Aorta (tissue), 5 donors: Measurements from ENCODE around the gene GPR108. TPM values are rescaled to one million over a fixed set of nuclear protein-coding genes. Genes with fewer than 3 reads are reported as not detected.

Source experiments
- ATAC-seq: fragments of 200-7000 bp; cut with Tn5 transposase; one replicate; pipeline ENCODE4 v1.9.1; 2022; ENCODE audit warnings: moderate library complexity; ENCODE audit not compliant: low FRiP score
- DNase-seq, 2 donors: peaks; one replicate each; pipeline ENCODE4 v3.0.0-alpha.2; 2020
- H3K27ac ChIP-seq, 2 donors: one replicate each; pipeline ENCODE4 v1.5.1; 2013; ENCODE audit warnings: low read length in 2 of 2, mild to moderate bottlenecking in 2 of 2, moderate library complexity in 2 of 2, control low read depth in 1 of 2, inconsistent platforms in 1 of 2, low read depth in 1 of 2
- H3K27me3 ChIP-seq, 2 donors: one replicate each; pipeline ENCODE4 v1.6.1; 2013; ENCODE audit warnings: control low read depth in 1 of 2, low read length in 1 of 2, mild to moderate bottlenecking in 1 of 2, moderate library complexity in 1 of 2; ENCODE audit not compliant: insufficient read depth in 2 of 2, control insufficient read depth in 1 of 2
- H3K36me3 ChIP-seq, 2 donors: one replicate each; pipeline ENCODE4 v1.6.1; 2013; ENCODE audit warnings: control low read depth in 1 of 2, low read length in 1 of 2, mild to moderate bottlenecking in 1 of 2; ENCODE audit not compliant: insufficient read depth in 2 of 2, control insufficient read depth in 1 of 2
- H3K4me1 ChIP-seq, 2 donors: one replicate each; pipeline ENCODE4 v1.6.1; 2013; ENCODE audit warnings: low read length in 2 of 2, control low read depth in 1 of 2, mild to moderate bottlenecking in 1 of 2, moderate library complexity in 1 of 2; ENCODE audit not compliant: insufficient read depth in 2 of 2, control insufficient read depth in 1 of 2
- H3K4me3 ChIP-seq, 2 donors: one replicate each; pipeline ENCODE4 v1.5.1; 2013; ENCODE audit warnings: low read length in 2 of 2, control low read depth in 1 of 2, mild to moderate bottlenecking in 1 of 2
- H3K9me3 ChIP-seq: one replicate; pipeline ENCODE4 v1.6.1; 2013; ENCODE audit warnings: mild to moderate bottlenecking, low read length; ENCODE audit not compliant: control insufficient read depth
- WGBS, 2 donors: extraction: QIAGEN DNeasy Blood & Tissue Kit; methylation state at CpG; one replicate each; pipeline ENCODE4 v1.1.7; 2013; 5-methylcytosine and 5-hydroxymethylcytosine counted together
- intact Hi-C, 2 donors: fragments of 100-400 bp; cut with DNase I; formaldehyde crosslinking; loops; one replicate each; pipeline versions ENCODE4 v1.14.2 to v1.15.0; 2022
- polyA plus RNA-seq, 2 donors: library from polyadenylated mRNA; stranded (reverse); fragments of 200-250 nt; gene quantifications; one replicate each; pipeline ENCODE4 v1.2.3, GENCODE V29; 2013
- total RNA-seq, 2 donors: library from RNA; stranded (reverse); fragmentation: NEBNext Ultra II Directional; extraction: Animal tissue kit (Norgen Biotek cat#: 25700); gene quantifications; one replicate each; pipeline ENCODE4 v1.2.1, GENCODE V29; 2021
- donor health status: healthy with polysubstance abuse.
- donor health status: Bipolar disorder and iron deficiency.
- donor health status: DM: no; HTN: no; CAD: no.
- donor health status: DM: no; HTN: no; CAD: no.
- donor health status: DM: yes; HTN: yes; CAD: no.

The GPR108 gene
- total and polyA plus RNA-seq, 4 donors, result 33.1 to 117 (median 59.7) TPM

DNA sequence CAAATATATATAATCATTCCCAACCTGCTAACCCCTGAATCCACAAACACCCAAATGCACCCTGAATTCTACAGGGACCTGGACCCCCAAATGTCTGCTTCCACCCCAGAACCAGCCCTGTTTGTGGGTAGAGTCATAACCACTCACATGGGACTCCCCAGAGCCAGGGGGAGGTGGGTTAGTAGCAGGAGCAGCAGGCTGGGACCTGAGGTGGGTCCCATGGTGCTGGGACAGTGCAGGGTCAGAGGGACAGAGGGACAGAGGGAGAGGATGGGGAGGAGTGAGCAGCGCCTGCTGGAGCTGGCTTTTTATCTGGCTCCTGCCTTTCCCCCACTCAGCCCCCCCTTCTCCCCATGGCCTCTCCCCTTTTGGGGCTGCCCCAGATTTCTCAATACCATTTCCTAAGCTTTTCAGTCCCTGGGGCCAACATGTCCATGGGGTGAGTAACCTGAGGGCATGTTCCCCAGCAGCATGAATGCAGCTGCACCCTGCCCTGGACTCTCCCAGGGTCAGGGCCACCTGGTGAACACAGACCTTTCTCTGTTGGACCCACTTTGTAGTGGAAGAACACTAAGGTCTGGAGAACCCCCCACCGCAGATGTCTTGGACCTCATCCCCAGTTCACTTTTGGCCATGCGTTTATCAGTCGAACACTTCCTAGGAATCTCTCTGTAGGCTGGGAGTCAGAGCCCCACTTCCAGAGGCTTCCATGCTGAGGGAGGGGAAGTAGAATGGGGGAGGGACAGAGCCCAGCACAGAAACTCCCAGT is 16.8 kb downstream of the GPR108 start, which contains the start of gene C3:
TSS of gene C3 (minus strand) at position 282 of the 769 bp plus-strand sequence. CDS start at position 221, 61 bp downstream.
- no peaks in the 10 kb centered on the region for H3K27me3 ChIP-seq
- peak; percentile 84 for ATAC-seq
- no peaks in the 10 kb centered on the region for H3K9me3 ChIP-seq
- DNase-seq, result peak in 1 of 2 donors; percentile 68
- H3K36me3 ChIP-seq, result no peaks in the 10 kb centered on the region
- WGBS, 2 donors, result 69 to 70% methylated on average over 4 of the region's 4 CpGs
- no peak within 1 kb of the TSS for H3K4me3 ChIP-seq
- H3K27ac ChIP-seq, result no peak within 1 kb of the TSS
- no peaks in the 10 kb centered on the region for H3K4me1 ChIP-seq
- intact Hi-C loops, result no loop called here

DNA sequence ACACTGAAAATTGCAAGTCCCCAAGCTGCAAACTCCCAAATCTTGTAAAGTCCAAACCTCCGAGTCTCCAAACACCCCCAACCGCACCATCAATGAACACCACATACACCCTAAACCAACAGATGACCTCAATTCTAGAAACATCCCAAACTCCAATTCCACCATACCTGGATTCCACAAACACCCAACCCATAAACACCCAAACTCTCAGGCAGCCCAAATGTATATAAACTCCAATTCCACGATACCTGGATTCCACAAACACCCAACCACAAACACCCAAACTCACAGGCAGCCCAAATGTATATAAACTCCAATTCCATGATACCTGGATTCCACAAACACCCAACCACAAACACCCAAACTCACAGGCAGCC is 17.4 kb downstream of the GPR108 start:
- Histone ChIP-seq H3K9me3 (no peaks in the 10 kb centered on the region), H3K4me1 (no peaks in the 10 kb centered on the region), H3K36me3 (no peaks in the 10 kb centered on the region), H3K4me3 (no peak overlapping the region), H3K27me3 (no peaks in the 10 kb centered on the region), H3K27ac (no peak overlapping the region)
- ATAC-seq, result no peak
- intact Hi-C loops, result no loop called here
- 86 to 88% methylated on average over 3 of the region's 3 CpGs for WGBS, 2 donors
- DNase-seq, result no peak

DNA sequence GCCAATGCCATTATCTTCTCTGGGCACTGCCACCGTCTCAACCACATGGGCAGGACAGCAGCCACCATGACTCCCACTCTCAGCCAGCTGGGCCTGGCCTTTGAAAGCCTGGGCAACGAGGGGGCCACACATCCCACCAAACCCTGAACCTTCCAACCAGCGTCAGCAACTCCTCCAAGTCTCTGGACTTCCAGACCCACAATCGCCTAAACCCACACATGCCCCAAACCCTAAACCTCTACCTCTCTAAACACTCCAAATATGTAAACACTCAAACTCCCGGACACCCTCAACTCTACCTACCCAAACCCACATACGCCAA is 17.9 kb downstream of the GPR108 start:
- Histone ChIP-seq H3K4me3 (no peak overlapping the region), H3K4me1 (no peaks in the 10 kb centered on the region), H3K27ac (no peak overlapping the region), H3K27me3 (no peaks in the 10 kb centered on the region), H3K36me3 (no peaks in the 10 kb centered on the region), H3K9me3 (no peaks in the 10 kb centered on the region)
- intact Hi-C loops, result no loop called here
- no peak for ATAC-seq
- DNase-seq, result no peak
- 69% methylated on average over 6 of the region's 6 CpGs for WGBS, 2 donors

DNA sequence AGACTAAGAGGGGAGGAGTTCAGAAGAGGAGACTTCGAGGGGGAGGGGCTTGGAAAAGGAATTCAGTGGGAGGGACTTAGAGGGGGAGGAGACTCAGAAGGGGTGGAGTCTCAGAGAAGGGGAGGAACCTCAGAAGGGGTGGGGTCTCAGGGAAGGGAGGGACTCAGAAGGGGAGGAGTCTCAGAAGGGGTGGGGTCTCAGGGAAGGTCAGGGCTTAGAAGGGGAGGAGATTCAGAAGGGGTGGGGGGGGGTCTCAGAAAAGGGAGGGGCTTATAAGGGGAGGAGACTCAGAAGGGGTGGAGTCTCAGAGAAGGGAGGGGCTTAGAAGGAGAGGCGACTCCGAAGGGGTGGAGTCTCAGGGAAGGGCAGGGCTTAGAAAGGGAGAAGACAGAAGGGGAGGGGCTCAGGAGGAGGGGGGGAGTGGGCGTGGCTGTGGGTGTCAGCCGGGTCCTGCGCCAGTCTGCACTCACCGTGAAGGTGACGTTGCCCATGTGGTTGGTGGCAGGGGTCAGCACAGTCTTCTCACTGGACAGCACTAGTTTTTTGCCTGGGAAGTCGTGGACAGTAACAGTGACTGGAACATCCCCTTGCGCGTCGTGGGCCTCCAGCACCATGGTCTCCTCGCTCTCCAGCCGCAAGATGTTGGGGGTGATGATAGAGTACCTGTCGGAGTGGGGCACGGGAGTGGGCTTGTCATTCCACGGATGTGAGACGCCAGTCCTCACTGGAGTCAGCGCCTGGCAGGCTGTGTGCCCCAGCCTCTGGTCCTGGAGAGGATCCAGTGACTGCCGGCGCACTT is 18.4 kb downstream of the GPR108 start:
- 63 to 68% methylated on average over 19 to 21 of the region's 21 CpGs for WGBS, 2 donors
- Histone ChIP-seq H3K4me3 (no peak overlapping the region), H3K4me1 (no peaks in the 10 kb centered on the region), H3K27me3 (no peaks in the 10 kb centered on the region), H3K9me3 (no peaks in the 10 kb centered on the region), H3K36me3 (no peaks in the 10 kb centered on the region), H3K27ac (no peak overlapping the region)
- DNase-seq (no peak), ATAC-seq (no peak)
- intact Hi-C loops, result no loop called here

DNA sequence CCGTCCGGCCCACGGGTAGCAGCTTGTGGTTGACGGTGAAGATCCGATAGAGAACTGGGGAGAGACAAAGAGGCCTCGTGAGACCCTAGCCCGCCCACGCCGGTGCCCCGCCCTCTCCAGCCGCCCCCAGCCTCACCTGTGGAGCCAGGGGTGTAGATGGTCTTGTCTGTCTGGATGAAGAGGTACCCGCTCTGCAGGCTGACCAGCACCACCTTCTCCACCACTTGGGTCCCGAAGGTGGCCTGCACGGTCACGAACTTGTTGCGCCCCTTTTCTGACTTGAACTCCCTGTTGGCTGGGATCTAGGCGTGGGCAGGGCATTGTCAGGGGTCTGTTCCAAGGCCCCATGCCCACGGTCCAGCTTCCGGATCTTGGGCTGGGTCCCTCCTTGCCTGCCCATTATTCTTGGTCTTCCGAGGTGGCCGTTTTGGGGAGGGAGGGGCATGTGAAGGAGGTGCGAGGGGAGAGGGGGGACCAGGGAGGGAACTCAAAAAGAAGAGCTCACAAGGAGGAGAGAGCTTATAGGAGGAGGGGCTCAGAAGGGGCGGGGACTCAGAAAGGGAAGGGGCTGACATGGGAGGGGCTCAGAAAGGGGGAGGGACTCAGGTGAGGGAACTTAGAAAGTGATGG is 19.2 kb downstream of the GPR108 start:
- Histone ChIP-seq H3K27me3 (no peaks in the 10 kb centered on the region), H3K4me3 (no peak overlapping the region), H3K36me3 (no peaks in the 10 kb centered on the region), H3K4me1 (no peaks in the 10 kb centered on the region), H3K27ac (no peak overlapping the region), H3K9me3 (no peaks in the 10 kb centered on the region)
- intact Hi-C loops, result no loop called here
- no peak for DNase-seq
- no peak for ATAC-seq
- 54 to 67% methylated on average over 23 of the region's 23 CpGs for WGBS, 2 donors

DNA sequence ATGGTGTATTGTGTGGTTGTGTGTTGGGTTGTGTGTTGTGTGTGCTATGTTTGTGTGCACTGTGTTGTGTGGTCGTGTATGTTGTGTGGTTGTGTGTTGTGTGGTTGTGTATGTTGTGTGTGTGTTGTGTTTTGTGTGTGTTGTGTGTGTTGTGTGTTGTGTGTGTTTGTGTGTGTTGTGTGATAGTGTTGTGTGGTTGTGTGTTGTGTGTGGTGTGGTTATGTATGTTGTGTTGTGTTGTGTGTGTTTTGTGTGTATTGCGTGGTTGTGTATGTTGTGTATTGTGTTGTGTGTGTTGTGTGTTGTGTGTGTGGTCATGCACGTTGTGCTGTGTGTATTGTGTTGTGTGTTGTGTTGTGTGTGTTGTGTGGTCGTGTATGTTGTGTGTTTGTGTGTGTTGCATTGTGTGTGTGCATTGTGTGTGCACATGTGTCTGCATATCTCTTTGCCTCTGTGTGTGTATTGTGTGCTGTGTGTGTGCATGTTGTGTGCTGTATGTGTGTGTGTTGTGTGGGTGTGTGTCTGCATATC is 19.9 kb downstream of the GPR108 start:
- DNase-seq (no peak), ATAC-seq (no peak)
- Histone ChIP-seq H3K4me3 (no peak overlapping the region), H3K27me3 (no peaks in the 10 kb centered on the region), H3K36me3 (no peaks in the 10 kb centered on the region), H3K27ac (no peak overlapping the region), H3K4me1 (no peaks in the 10 kb centered on the region), H3K9me3 (no peaks in the 10 kb centered on the region)
- 75 to 82% methylated on average over 4 of the region's 4 CpGs for WGBS, 2 donors
- intact Hi-C loops, result no loop called here

DNA sequence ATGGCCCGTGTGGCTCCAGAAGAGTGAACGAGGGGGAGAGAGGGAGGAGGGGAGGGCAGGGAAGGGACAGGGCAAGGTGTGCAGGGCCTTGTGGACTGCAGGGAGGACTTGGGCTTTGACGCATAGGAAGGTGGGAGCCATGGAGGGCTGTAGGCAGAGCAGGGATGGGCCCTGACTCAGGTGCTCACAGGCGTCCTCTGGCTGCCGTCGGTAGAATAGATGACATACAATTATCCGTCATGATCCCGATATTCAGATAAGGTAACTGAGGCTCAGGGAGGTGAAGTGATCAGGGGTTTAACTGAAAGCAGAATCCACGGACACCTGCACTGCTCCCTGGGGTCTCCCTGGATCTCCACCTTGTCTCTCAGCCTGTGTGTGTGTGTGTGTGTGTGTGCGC is 20.3 kb downstream of the GPR108 start:
- DNase-seq, result no peak
- H3K4me3 ChIP-seq, result no peak overlapping the region
- H3K4me1 ChIP-seq, result no peaks in the 10 kb centered on the region
- 73 to 74% methylated on average over 10 of the region's 10 CpGs for WGBS, 2 donors
- no peaks in the 10 kb centered on the region for H3K9me3 ChIP-seq
- H3K27me3 ChIP-seq, result no peaks in the 10 kb centered on the region
- ATAC-seq, result no peak
- no peaks in the 10 kb centered on the region for H3K36me3 ChIP-seq
- intact Hi-C loops, result no loop called here
- H3K27ac ChIP-seq, result no peak overlapping the region

DNA sequence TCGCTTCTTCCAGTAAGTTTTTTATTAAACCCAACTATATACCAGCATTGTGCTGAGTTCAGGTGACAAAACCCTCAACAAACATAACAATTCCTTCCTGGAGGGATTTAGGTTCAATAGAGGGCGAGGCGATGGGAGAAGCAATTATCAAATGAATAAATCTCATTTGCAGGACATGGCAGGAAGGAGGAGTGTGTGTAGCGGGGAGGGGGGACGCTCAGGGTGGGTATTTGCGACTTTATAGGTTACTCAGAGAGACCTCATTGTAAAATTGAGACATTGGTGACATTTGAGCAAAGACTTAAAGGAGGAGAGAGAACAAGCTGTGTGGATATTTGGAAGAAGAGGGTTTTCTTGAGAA is 20.8 kb downstream of the GPR108 start:
- Histone ChIP-seq H3K27ac (no peak overlapping the region), H3K4me1 (no peaks in the 10 kb centered on the region), H3K27me3 (no peaks in the 10 kb centered on the region), H3K36me3 (no peaks in the 10 kb centered on the region), H3K9me3 (no peaks in the 10 kb centered on the region), H3K4me3 (no peak overlapping the region)
- intact Hi-C loops, result no loop called here
- WGBS, 2 donors, result 57 to 62% methylated on average over 6 of the region's 6 CpGs
- ATAC-seq (no peak), DNase-seq (no peak)
